Measurements from ENCODE around the gene B3GNT2.

B3GNT2 gene

GRCh38 chr2:62236499-62236898, 40.6 kb downstream of the B3GNT2 start:
- H3K4ac ChIP-seq (ENCODE audit: low read length), result no peak overlapping the region
- no peak overlapping the region for H2BK15ac ChIP-seq (ENCODE audit: low read length)
- WGBS, 2 donors (ENCODE audit: extremely low coverage in 2 of 2, insufficient read length in 2 of 2, insufficient replicate concordance in 1 of 2), result no CpG with 5 or more reads among the region's 6 CpGs

GRCh38 chr2:62238236-62238635, 42.3 kb downstream of the B3GNT2 start:
- WGBS, 2 donors (ENCODE audit: extremely low coverage in 2 of 2, insufficient read length in 2 of 2, insufficient replicate concordance in 1 of 2), result no CpG with 5 or more reads among the region's 10 CpGs
- H3K9me3 ChIP-seq (replicated peaks in 1 of 2; ENCODE audit: control insufficient read depth in 2 of 2, insufficient read depth in 1 of 2, low read depth in 1 of 2, low read length in 2 of 2), result no peaks in the 10 kb centered on the region

More at GRCh38 chr2:62236499-62236898, 40.6 kb downstream of the B3GNT2 start:
- H4K91ac ChIP-seq (ENCODE audit: low read depth, low read length, poor library complexity), result no peak overlapping the region
- no peak overlapping the region for H3K14ac ChIP-seq (ENCODE audit: low read length)
- no peaks in the 10 kb centered on the region for H3K27me3 ChIP-seq (ENCODE audit: control insufficient read depth in 3 of 3, insufficient read depth in 3 of 3, low read depth in 1 of 3, low read length in 3 of 3)
- DNase-seq (ENCODE audit: low spot score), result no peak
- H3K9ac ChIP-seq (ENCODE audit: low read depth, low read length, poor library complexity), result no peak overlapping the region
- no peak overlapping the region for H3K23ac ChIP-seq (ENCODE audit: low read depth, low read length, poor library complexity)
- H2AK5ac ChIP-seq (ENCODE audit: low read depth, low read length), result no peak overlapping the region
- no peak overlapping the region for H3K4me3 ChIP-seq (ENCODE audit: low read length in 2 of 2)
- H3K36me3 ChIP-seq (replicated peaks in 1 of 2; ENCODE audit: control insufficient read depth in 2 of 2, insufficient read depth in 2 of 2, low read length in 2 of 2), result no peaks in the 10 kb centered on the region
- H3K18ac ChIP-seq (ENCODE audit: low read length), result no peak overlapping the region
- no peak overlapping the region for H2BK12ac ChIP-seq (ENCODE audit: low read length)
- H2BK120ac ChIP-seq (ENCODE audit: low read depth, low read length), result no peak overlapping the region
- no peak overlapping the region for H3K27ac ChIP-seq (replicated peaks; ENCODE audit: low read length)
- no peak overlapping the region for H3K4me2 ChIP-seq (ENCODE audit: insufficient read depth, low read length, poor library complexity, severe bottlenecking)
- H4K8ac ChIP-seq (ENCODE audit: low read depth, low read length), result no peak overlapping the region
- H3K4me1 ChIP-seq (ENCODE audit: control insufficient read depth in 2 of 2, insufficient read depth in 1 of 2, low read depth in 1 of 2, low read length in 2 of 2), result peaks cover 0 to 3% of the 10 kb centered on the region in 2 donors
- no peak overlapping the region for H2BK5ac ChIP-seq (ENCODE audit: low read length)
- no peaks in the 10 kb centered on the region for H3K79me1 ChIP-seq (ENCODE audit: low read depth, low read length)
- no peaks in the 10 kb centered on the region for H3K9me3 ChIP-seq (replicated peaks in 1 of 2; ENCODE audit: control insufficient read depth in 2 of 2, insufficient read depth in 1 of 2, low read depth in 1 of 2, low read length in 2 of 2)
- H2AFZ ChIP-seq (ENCODE audit: low read length), result no peak overlapping the region

GRCh38 chr2:62240546-62240945, 44.6 kb downstream of the B3GNT2 start:
- Histone ChIP-seq H3K23ac (ENCODE audit: low read depth, low read length, poor library complexity) (no peak overlapping the region), H3K4me1 (ENCODE audit: control insufficient read depth in 2 of 2, insufficient read depth in 1 of 2, low read depth in 1 of 2, low read length in 2 of 2) (peaks cover 0 to 3% of the 10 kb centered on the region in 2 donors), H4K8ac (ENCODE audit: low read depth, low read length) (no peak overlapping the region), H3K9ac (ENCODE audit: low read depth, low read length, poor library complexity) (no peak overlapping the region), H3K9me3 (replicated peaks in 1 of 2; ENCODE audit: control insufficient read depth in 2 of 2, insufficient read depth in 1 of 2, low read depth in 1 of 2, low read length in 2 of 2) (no peaks in the 10 kb centered on the region), H3K4me3 (ENCODE audit: low read length in 2 of 2) (no peak overlapping the region), H2BK12ac (ENCODE audit: low read length) (no peak overlapping the region), H2BK5ac (ENCODE audit: low read length) (no peak overlapping the region), H3K14ac (ENCODE audit: low read length) (no peak overlapping the region), H3K4ac (ENCODE audit: low read length) (no peak overlapping the region), H3K4me2 (ENCODE audit: insufficient read depth, low read length, poor library complexity, severe bottlenecking) (no peak overlapping the region), H4K91ac (ENCODE audit: low read depth, low read length, poor library complexity) (no peak overlapping the region), H2BK15ac (ENCODE audit: low read length) (no peak overlapping the region), H2AFZ (ENCODE audit: low read length) (no peak overlapping the region), H3K27me3 (ENCODE audit: control insufficient read depth in 3 of 3, insufficient read depth in 3 of 3, low read depth in 1 of 3, low read length in 3 of 3) (no peaks in the 10 kb centered on the region), H3K18ac (ENCODE audit: low read length) (no peak overlapping the region), H3K27ac (replicated peaks; ENCODE audit: low read length) (no peak overlapping the region), H3K79me1 (ENCODE audit: low read depth, low read length) (no peaks in the 10 kb centered on the region), H2AK5ac (ENCODE audit: low read depth, low read length) (no peak overlapping the region), H3K36me3 (replicated peaks in 1 of 2; ENCODE audit: control insufficient read depth in 2 of 2, insufficient read depth in 2 of 2, low read length in 2 of 2) (no peaks in the 10 kb centered on the region), H2BK120ac (ENCODE audit: low read depth, low read length) (no peak overlapping the region)
- DNase-seq (ENCODE audit: low spot score), result no peak
- no CpG with 5 or more reads among the region's 9 CpGs for WGBS, 2 donors (ENCODE audit: extremely low coverage in 2 of 2, insufficient read length in 2 of 2, insufficient replicate concordance in 1 of 2)

More at GRCh38 chr2:62238236-62238635, 42.3 kb downstream of the B3GNT2 start:
- Histone ChIP-seq H3K23ac (ENCODE audit: low read depth, low read length, poor library complexity) (no peak overlapping the region), H2BK5ac (ENCODE audit: low read length) (no peak overlapping the region), H2AK5ac (ENCODE audit: low read depth, low read length) (no peak overlapping the region), H2AFZ (ENCODE audit: low read length) (no peak overlapping the region), H2BK15ac (ENCODE audit: low read length) (no peak overlapping the region), H2BK12ac (ENCODE audit: low read length) (no peak overlapping the region), H3K4me1 (ENCODE audit: control insufficient read depth in 2 of 2, insufficient read depth in 1 of 2, low read depth in 1 of 2, low read length in 2 of 2) (no peaks in the 10 kb centered on the region), H2BK120ac (ENCODE audit: low read depth, low read length) (no peak overlapping the region), H3K18ac (ENCODE audit: low read length) (no peak overlapping the region), H3K4me3 (ENCODE audit: low read length in 2 of 2) (no peak overlapping the region), H3K36me3 (replicated peaks in 1 of 2; ENCODE audit: control insufficient read depth in 2 of 2, insufficient read depth in 2 of 2, low read length in 2 of 2) (no peaks in the 10 kb centered on the region), H3K9ac (ENCODE audit: low read depth, low read length, poor library complexity) (no peak overlapping the region), H4K91ac (ENCODE audit: low read depth, low read length, poor library complexity) (no peak overlapping the region), H3K79me1 (ENCODE audit: low read depth, low read length) (no peaks in the 10 kb centered on the region), H3K4ac (ENCODE audit: low read length) (no peak overlapping the region), H3K27me3 (ENCODE audit: control insufficient read depth in 3 of 3, insufficient read depth in 3 of 3, low read depth in 1 of 3, low read length in 3 of 3) (no peaks in the 10 kb centered on the region), H3K4me2 (ENCODE audit: insufficient read depth, low read length, poor library complexity, severe bottlenecking) (no peak overlapping the region), H3K27ac (replicated peaks; ENCODE audit: low read length) (no peak overlapping the region), H3K14ac (ENCODE audit: low read length) (no peak overlapping the region), H4K8ac (ENCODE audit: low read depth, low read length) (no peak overlapping the region)
- DNase-seq (ENCODE audit: low spot score), result no peak

GRCh38 chr2:62243983-62244382, 48.1 kb downstream of the B3GNT2 start:
- Histone ChIP-seq H3K9ac (ENCODE audit: low read depth, low read length, poor library complexity) (no peak overlapping the region), H2BK120ac (ENCODE audit: low read depth, low read length) (no peak overlapping the region), H3K18ac (ENCODE audit: low read length) (no peak overlapping the region), H2BK15ac (ENCODE audit: low read length) (no peak overlapping the region), H3K4me3 (ENCODE audit: low read length in 2 of 2) (no peak overlapping the region), H3K4me2 (ENCODE audit: insufficient read depth, low read length, poor library complexity, severe bottlenecking) (no peak overlapping the region), H4K8ac (ENCODE audit: low read depth, low read length) (no peak overlapping the region), H3K79me1 (ENCODE audit: low read depth, low read length) (no peaks in the 10 kb centered on the region), H3K23ac (ENCODE audit: low read depth, low read length, poor library complexity) (no peak overlapping the region), H2AK5ac (ENCODE audit: low read depth, low read length) (no peak overlapping the region), H3K27me3 (ENCODE audit: control insufficient read depth in 3 of 3, insufficient read depth in 3 of 3, low read depth in 1 of 3, low read length in 3 of 3) (no peaks in the 10 kb centered on the region), H3K14ac (ENCODE audit: low read length) (no peak overlapping the region), H3K27ac (replicated peaks; ENCODE audit: low read length) (no peak overlapping the region), H4K91ac (ENCODE audit: low read depth, low read length, poor library complexity) (no peak overlapping the region), H3K4ac (ENCODE audit: low read length) (no peak overlapping the region), H2BK12ac (ENCODE audit: low read length) (no peak overlapping the region), H3K4me1 (ENCODE audit: control insufficient read depth in 2 of 2, insufficient read depth in 1 of 2, low read depth in 1 of 2, low read length in 2 of 2) (peaks cover 0 to 3% of the 10 kb centered on the region in 2 donors), H2AFZ (ENCODE audit: low read length) (no peak overlapping the region), H2BK5ac (ENCODE audit: low read length) (no peak overlapping the region), H3K36me3 (replicated peaks in 1 of 2; ENCODE audit: control insufficient read depth in 2 of 2, insufficient read depth in 2 of 2, low read length in 2 of 2) (no peaks in the 10 kb centered on the region), H3K9me3 (replicated peaks in 1 of 2; ENCODE audit: control insufficient read depth in 2 of 2, insufficient read depth in 1 of 2, low read depth in 1 of 2, low read length in 2 of 2) (no peaks in the 10 kb centered on the region)
- DNase-seq (ENCODE audit: low spot score), result no peak
- no CpG with 5 or more reads among the region's 6 CpGs for WGBS, 2 donors (ENCODE audit: extremely low coverage in 2 of 2, insufficient read length in 2 of 2, insufficient replicate concordance in 1 of 2)
